Endodermal cell (in vitro differentiated cells): ENCODE results near the gene SLIT3. TPM values are rescaled to one million over a fixed set of nuclear protein-coding genes. Genes with fewer than 3 reads are reported as not detected.

ENCODE experiments used
- DNase-seq: peaks from one replicate; pipeline ENCODE4 v3.0.0-alpha.2; 2017
- H3K27ac ChIP-seq: 2 replicates; pipeline ENCODE4 v1.5.1; 2013; ENCODE audit warnings: mild to moderate bottlenecking, low read depth, low read length, moderate library complexity
- H3K27me3 ChIP-seq: 2 replicates; pipeline ENCODE4 v1.6.1; 2013; ENCODE audit warnings: mild to moderate bottlenecking, low read length, moderate library complexity; ENCODE audit not compliant: insufficient read depth, control insufficient read depth, poor library complexity, severe bottlenecking
- H3K36me3 ChIP-seq: 2 replicates; pipeline ENCODE4 v1.7.0; 2013; ENCODE audit warnings: mild to moderate bottlenecking, low read length, moderate library complexity; ENCODE audit not compliant: control insufficient read depth, insufficient read depth
- H3K4me1 ChIP-seq: one replicate; pipeline ENCODE4 v1.7.0; 2013; ENCODE audit warnings: low read length; ENCODE audit not compliant: control insufficient read depth, insufficient read depth
- H3K4me3 ChIP-seq: 2 replicates; pipeline ENCODE4 v1.5.1; 2013; ENCODE audit warnings: mild to moderate bottlenecking, low read length, moderate library complexity
- H3K9ac ChIP-seq: 2 replicates; pipeline ENCODE4 v1.6.1; 2013; ENCODE audit warnings: mild to moderate bottlenecking, low read length, moderate library complexity; ENCODE audit not compliant: poor library complexity, severe bottlenecking; ENCODE audit errors: extremely low read depth
- H3K9me3 ChIP-seq: 2 replicates; pipeline ENCODE4 v1.6.1; 2013; ENCODE audit warnings: mild to moderate bottlenecking, low read length, moderate library complexity; ENCODE audit not compliant: control insufficient read depth
- H3K27ac Mint-ChIP-seq: 2 replicates; pipeline ENCODE4 v1.8.0; 2020; ENCODE audit warnings: mixed read lengths
- H3K27me3 Mint-ChIP-seq: 2 replicates; pipeline ENCODE4 v1.8.0; 2021; ENCODE audit warnings: mild to moderate bottlenecking, mixed read lengths; ENCODE audit not compliant: insufficient read depth
- H3K36me3 Mint-ChIP-seq: 2 replicates; pipeline ENCODE4 v1.8.0; 2020; ENCODE audit warnings: low read depth, mixed read lengths
- H3K4me1 Mint-ChIP-seq: 2 replicates; pipeline ENCODE4 v1.8.0; 2020; ENCODE audit warnings: mixed read lengths
- H3K4me3 Mint-ChIP-seq: 2 replicates; pipeline ENCODE4 v1.8.0; 2020; ENCODE audit warnings: mild to moderate bottlenecking, moderate library complexity, mixed read lengths
- H3K9me3 Mint-ChIP-seq: 2 replicates; pipeline ENCODE4 v1.8.0; 2020; ENCODE audit warnings: mild to moderate bottlenecking, mixed read lengths
- WGBS, 2 experiments: methylation state at CpG; one replicate each; pipeline versions ENCODE4 v1.1.5 to v1.1.7; 2013; ENCODE audit warnings: missing lambda C conversion rate in 2 of 2, mixed read lengths in 1 of 2; ENCODE audit not compliant: insufficient coverage in 1 of 2, insufficient read length in 1 of 2; 5-methylcytosine and 5-hydroxymethylcytosine counted together
- total RNA-seq, 2 donors: library from RNA; stranded (reverse); fragmentation: NEBNext Ultra II Directional in 1 of 2; extraction: Animal tissue kit (Norgen Biotek cat#: 25700) in 1 of 2; gene quantifications; 2 replicates in 1 of 2; 3 replicates in 1 of 2; pipeline ENCODE4 v1.2.1, GENCODE V29; 2021
- TF ChIP-seq, protein P1 (sequence below): fragments of 200-600 bp; sonication (generic); conservative IDR thresholded peaks from 2 replicates; pipeline ENCODE4 v1.5.0; 2021; ENCODE audit warnings: antibody characterized with exemption, mild to moderate bottlenecking

Gene SLIT3
- total RNA-seq, 2 donors from 2014 or later, result 2.5 to 3.4 TPM

DNA sequence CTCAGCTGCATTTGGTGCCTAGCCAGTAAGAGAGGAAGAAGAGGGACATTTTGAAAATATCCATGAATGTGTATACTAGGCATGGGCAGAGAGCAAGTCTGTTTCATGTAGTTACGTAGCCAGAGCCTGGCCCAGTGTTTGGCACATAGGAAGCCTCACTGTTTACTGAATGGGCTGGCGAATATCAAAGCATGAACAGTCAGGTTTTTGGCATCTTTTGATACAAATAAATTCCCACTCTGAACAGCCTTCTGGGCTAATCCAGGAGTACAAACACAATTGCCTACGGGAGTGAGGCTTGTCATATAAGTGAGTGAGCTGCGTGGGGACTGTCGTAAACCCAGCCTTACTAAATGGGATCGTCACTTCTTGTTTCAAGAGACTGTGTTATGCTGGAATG, 468.6 kb downstream of the SLIT3 start:
- no peak for DNase-seq
- H3K4me3 Mint-ChIP-seq, result no peak overlapping the region
- no peaks in the 10 kb centered on the region for H3K9me3 Mint-ChIP-seq
- H3K4me3 ChIP-seq, result no peak overlapping the region
- peaks cover 18% of the 10 kb centered on the region for H3K4me1 Mint-ChIP-seq
- H3K27ac Mint-ChIP-seq, result no peak overlapping the region
- TF ChIP-seq, protein P1, sequence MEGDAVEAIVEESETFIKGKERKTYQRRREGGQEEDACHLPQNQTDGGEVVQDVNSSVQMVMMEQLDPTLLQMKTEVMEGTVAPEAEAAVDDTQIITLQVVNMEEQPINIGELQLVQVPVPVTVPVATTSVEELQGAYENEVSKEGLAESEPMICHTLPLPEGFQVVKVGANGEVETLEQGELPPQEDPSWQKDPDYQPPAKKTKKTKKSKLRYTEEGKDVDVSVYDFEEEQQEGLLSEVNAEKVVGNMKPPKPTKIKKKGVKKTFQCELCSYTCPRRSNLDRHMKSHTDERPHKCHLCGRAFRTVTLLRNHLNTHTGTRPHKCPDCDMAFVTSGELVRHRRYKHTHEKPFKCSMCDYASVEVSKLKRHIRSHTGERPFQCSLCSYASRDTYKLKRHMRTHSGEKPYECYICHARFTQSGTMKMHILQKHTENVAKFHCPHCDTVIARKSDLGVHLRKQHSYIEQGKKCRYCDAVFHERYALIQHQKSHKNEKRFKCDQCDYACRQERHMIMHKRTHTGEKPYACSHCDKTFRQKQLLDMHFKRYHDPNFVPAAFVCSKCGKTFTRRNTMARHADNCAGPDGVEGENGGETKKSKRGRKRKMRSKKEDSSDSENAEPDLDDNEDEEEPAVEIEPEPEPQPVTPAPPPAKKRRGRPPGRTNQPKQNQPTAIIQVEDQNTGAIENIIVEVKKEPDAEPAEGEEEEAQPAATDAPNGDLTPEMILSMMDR, result no peak
- no peak overlapping the region for H3K9ac ChIP-seq
- peaks cover 39% of the 10 kb centered on the region for H3K27me3 Mint-ChIP-seq
- H3K36me3 ChIP-seq, result no peaks in the 10 kb centered on the region
- H3K4me1 ChIP-seq, result peaks cover 13% of the 10 kb centered on the region
- H3K36me3 Mint-ChIP-seq, result no peaks in the 10 kb centered on the region
- 91 to 93% methylated on average over 6 of the region's 6 CpGs for WGBS, 2 experiments
- H3K27ac ChIP-seq, result no peak overlapping the region
- H3K27me3 ChIP-seq, result peaks cover 11% of the 10 kb centered on the region
- no peaks in the 10 kb centered on the region for H3K9me3 ChIP-seq

DNA sequence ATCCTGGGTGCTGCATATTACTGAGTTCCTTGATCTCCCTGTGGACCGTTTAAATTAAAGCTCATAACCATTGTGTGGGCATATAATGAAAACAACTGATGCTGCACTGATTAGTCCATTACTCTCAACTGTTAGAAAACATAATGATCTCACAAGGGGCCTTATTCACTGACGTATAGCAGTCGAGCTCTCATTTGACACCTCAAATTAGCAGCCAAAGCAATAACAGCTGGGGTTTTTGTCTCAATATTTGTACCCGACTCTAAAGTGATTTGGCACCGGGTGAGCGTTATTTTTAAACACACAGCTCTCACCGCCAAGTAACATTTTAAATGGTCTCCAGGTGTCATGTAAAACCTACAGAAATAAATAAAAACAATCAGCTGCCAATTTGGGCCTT, 469.6 kb downstream of the SLIT3 start:
- Histone ChIP-seq H3K36me3 (no peaks in the 10 kb centered on the region), H3K27me3 (peaks cover 11% of the 10 kb centered on the region), H3K9ac (no peak overlapping the region), H3K4me1 (peaks cover 13% of the 10 kb centered on the region), H3K9me3 (no peaks in the 10 kb centered on the region), H3K4me3 (no peak overlapping the region), H3K27ac (no peak overlapping the region)
- WGBS, 2 experiments, result 89 to 96% methylated on average over 5 to 7 of the region's 7 CpGs
- TF ChIP-seq, protein P1, result no peak
- Mint-ChIP-seq H3K9me3 (no peaks in the 10 kb centered on the region), H3K4me1 (peaks cover 19% of the 10 kb centered on the region), H3K27me3 (peaks cover 30% of the 10 kb centered on the region), H3K36me3 (no peaks in the 10 kb centered on the region), H3K27ac (no peak overlapping the region), H3K4me3 (no peak overlapping the region)
- no peak for DNase-seq

DNA sequence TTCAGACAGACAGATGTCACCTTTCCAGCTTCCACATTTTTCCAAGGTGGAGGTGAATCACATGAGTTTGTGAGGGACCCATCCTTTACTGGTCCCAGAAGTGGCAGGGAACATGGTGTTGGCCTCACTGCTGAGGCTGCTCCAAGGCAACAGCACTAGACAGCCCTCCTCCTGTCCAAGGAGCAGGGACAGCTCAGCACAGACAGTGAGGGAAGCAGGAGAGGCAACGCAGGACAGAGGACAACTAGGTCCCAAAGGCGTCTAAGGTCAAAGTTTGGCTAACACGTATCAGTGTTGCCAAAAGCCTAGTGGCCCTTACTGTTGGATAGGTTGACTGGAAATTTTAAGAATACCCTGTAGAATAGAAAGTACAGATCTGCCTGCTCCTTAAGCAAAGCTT, 470.1 kb downstream of the SLIT3 start:
- Histone ChIP-seq H3K4me1 (peaks cover 10% of the 10 kb centered on the region), H3K27ac (no peak overlapping the region), H3K27me3 (peaks cover 11% of the 10 kb centered on the region), H3K4me3 (no peak overlapping the region), H3K36me3 (no peaks in the 10 kb centered on the region), H3K9ac (no peak overlapping the region), H3K9me3 (no peaks in the 10 kb centered on the region)
- no peak for DNase-seq
- peaks cover 19% of the 10 kb centered on the region for H3K4me1 Mint-ChIP-seq
- H3K9me3 Mint-ChIP-seq, result no peaks in the 10 kb centered on the region
- H3K36me3 Mint-ChIP-seq, result no peaks in the 10 kb centered on the region
- TF ChIP-seq, protein P1, result no peak
- no peak overlapping the region for H3K27ac Mint-ChIP-seq
- H3K27me3 Mint-ChIP-seq, result peaks cover 26% of the 10 kb centered on the region
- WGBS, 2 experiments, result 74 to 78% methylated on average over 3 of the region's 3 CpGs
- H3K4me3 Mint-ChIP-seq, result no peak overlapping the region
